NCI-H2107 (cell line): ENCODE data around the gene BTBD10.

Source experiments
- DNase-seq: peaks from one replicate; lab custom pipeline; 2025; lab: John Stamatoyannopoulos, UW

Gene BTBD10

GRCh38 chr11:13338427-13339069 lies 124.5 kb downstream of the BTBD10 start:
- DNase-seq = no peak

- no peak for DNase-seq
Measured at GRCh38 chr11:13338019-13338426, 125.0 kb downstream of the BTBD10 start.
